OCI-LY7 (cell line): ENCODE measurements around the gene TECR. TPM values are rescaled to one million over a fixed set of nuclear protein-coding genes. Genes with fewer than 3 reads are reported as not detected.

ENCODE experiments used
- BruUV-seq: library from RNA; stranded (reverse); fragments of 400-500 nt; replicated peaks from 2 replicates; lab custom pipeline; 2021; lab: Mats Ljungman, UMichigan
- CTCF ChIA-PET: fragments of 300-600 bp; sonication (Branson Sonifier 250); formaldehyde crosslinking; loops from one replicate; lab custom pipeline; 2022; ENCODE audit warnings: antibody characterized with exemption; ENCODE audit not compliant: unreplicated experiment; lab: Charles Lee
- POLR2A ChIA-PET: fragments of 300-600 bp; sonication (Branson Sonifier 250); formaldehyde crosslinking; loops from one replicate; lab custom pipeline; 2022; ENCODE audit warnings: antibody characterized with exemption; lab: Charles Lee
- DNase-seq: peaks from one replicate; pipeline ENCODE4 v3.0.0-alpha.2; 2015; ENCODE audit warnings: low spot score
- H2AFZ ChIP-seq: fragments of 200-600 bp; sonication (generic), shearing (Covaris generic); 2 replicates; pipeline ENCODE4 v1.6.1; 2014; ENCODE audit warnings: mild to moderate bottlenecking, antibody characterized with exemption, low read length, moderate library complexity
- H3K27ac ChIP-seq: fragments of 200-600 bp; sonication (generic); 2 replicates; pipeline ENCODE4 v1.5.1; 2014; ENCODE audit warnings: mixed run types, low read depth, mild to moderate bottlenecking, moderate library complexity, low read length, inconsistent platforms; ENCODE audit not compliant: poor library complexity, severe bottlenecking
- H3K36me3 ChIP-seq: fragments of 200-600 bp; sonication (generic); 2 replicates; pipeline ENCODE4 v1.6.1; 2014; ENCODE audit warnings: mild to moderate bottlenecking, antibody characterized with exemption, low read length, moderate library complexity, mixed read lengths; ENCODE audit not compliant: insufficient read depth
- H3K4me1 ChIP-seq: fragments of 200-600 bp; sonication (generic); 2 replicates; pipeline ENCODE4 v1.5.1; 2014; ENCODE audit warnings: mild to moderate bottlenecking, low read length; ENCODE audit not compliant: insufficient read depth, poor library complexity, severe bottlenecking
- H3K4me2 ChIP-seq: fragments of 200-600 bp; sonication (generic); 2 replicates; pipeline ENCODE4 v1.6.1; 2014; ENCODE audit warnings: mild to moderate bottlenecking, low read length
- H3K4me3 ChIP-seq: fragments of 200-600 bp; sonication (generic); 2 replicates; pipeline ENCODE4 v1.5.1; 2014; ENCODE audit warnings: mild to moderate bottlenecking, low read depth, low read length; ENCODE audit not compliant: poor library complexity, severe bottlenecking
- H3K79me2 ChIP-seq: fragments of 200-600 bp; sonication (generic); 2 replicates; pipeline ENCODE4 v1.6.1; 2016; ENCODE audit warnings: low read depth, mild to moderate bottlenecking, low read length, moderate library complexity, mixed read lengths; ENCODE audit not compliant: insufficient read depth
- H3K9me2 ChIP-seq: fragments of 200-600 bp; sonication (generic); 2 replicates; pipeline ENCODE4 v1.6.1; 2016; ENCODE audit warnings: mild to moderate bottlenecking, low read length, mixed read lengths; ENCODE audit not compliant: insufficient read depth
- H3K9me3 ChIP-seq: fragments of 200-600 bp; sonication (generic); 2 replicates; pipeline ENCODE4 v1.6.1; 2014; ENCODE audit warnings: mild to moderate bottlenecking, mixed run types, low read length, mixed read lengths
- H4K20me1 ChIP-seq: fragments of 200-600 bp; sonication (generic); 2 replicates; pipeline ENCODE4 v1.6.1; 2014; ENCODE audit warnings: mild to moderate bottlenecking, antibody characterized with exemption, low read length, moderate library complexity, mixed read lengths; ENCODE audit not compliant: insufficient read depth
- EZH2phosphoT487 ChIP-seq: fragments of 200-600 bp; sonication (generic); IDR thresholded peaks from 2 replicates; pipeline ENCODE4 v1.6.1; 2018; ENCODE audit warnings: low read depth, borderline replicate concordance, mild to moderate bottlenecking, mixed run types, antibody characterized with exemption, low read length, moderate library complexity, mixed read lengths
- intact Hi-C: fragments of 100-400 bp; cut with micrococcal nuclease; formaldehyde crosslinking; loops from one replicate; pipeline ENCODE4 v1.10.0; 2022; ENCODE audit not compliant: unreplicated experiment
- total RNA-seq, 2 experiments: library from RNA; depleted of rRNA in 1 of 2; stranded (reverse); fragments of >200 nt in 1 of 2; shearing (Covaris generic) in 1 of 2; gene quantifications; 2 replicates each; pipeline ENCODE4 v1.2.3, GENCODE V29; 2014 to 2022
- TF ChIP-seq, protein P1 (sequence below): fragments of 200-600 bp; sonication (generic); conservative IDR thresholded peaks from 2 replicates; pipeline ENCODE4 v1.5.1; 2014; ENCODE audit warnings: mild to moderate bottlenecking, antibody characterized with exemption, low read length, moderate library complexity, mixed read lengths

The TECR gene
- total RNA-seq, 2 experiments from 2014 or later = 81.4 to 128 TPM

DNA sequence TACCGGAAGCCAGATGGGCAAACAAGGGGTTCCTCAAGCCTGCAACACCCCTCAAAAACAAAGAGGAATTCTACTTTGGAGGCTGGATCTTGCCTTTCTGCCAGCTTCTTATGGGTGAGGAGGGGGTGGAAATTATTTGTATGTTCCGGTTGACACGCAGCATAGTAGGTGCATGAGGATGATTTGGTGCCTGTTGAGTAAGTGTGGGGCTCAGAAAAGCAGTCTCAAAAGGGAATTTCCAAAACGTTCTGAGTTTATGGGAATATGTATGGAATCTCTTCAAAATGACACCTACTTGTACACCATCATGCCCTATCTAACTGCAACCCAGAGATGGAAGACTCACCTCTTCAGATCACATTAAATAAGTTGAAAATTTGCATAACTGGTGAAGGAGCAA is 3.0 kb upstream of the TECR start:
- H3K36me3 ChIP-seq = no peaks in the 10 kb centered on the region
- CTCF ChIA-PET = no interaction called here
- 0 out of 2 replicates have a peak, but pooled peaks cover 5% of the 10 kb centered on the region for H4K20me1 ChIP-seq
- intact Hi-C loops = no loop called here
- no peak overlapping the region for H3K27ac ChIP-seq
- no peak overlapping the region for H2AFZ ChIP-seq
- no peak for DNase-seq
- BruUV-seq = no TSS peak
- POLR2A ChIA-PET = interaction anchor here (0.6 kb wide), 1 partner anchor 103 kb away, joined by 8 read pairs; no protein-coding TSS in a partner anchor
- H3K4me1 ChIP-seq = peaks cover 53% of the 10 kb centered on the region
- H3K9me2 ChIP-seq = no peaks in the 10 kb centered on the region
- H3K4me2 ChIP-seq = no peak overlapping the region
- H3K9me3 ChIP-seq = no peaks in the 10 kb centered on the region
- H3K79me2 ChIP-seq = peaks cover 17% of the 10 kb centered on the region
- TF ChIP-seq, protein P1, sequence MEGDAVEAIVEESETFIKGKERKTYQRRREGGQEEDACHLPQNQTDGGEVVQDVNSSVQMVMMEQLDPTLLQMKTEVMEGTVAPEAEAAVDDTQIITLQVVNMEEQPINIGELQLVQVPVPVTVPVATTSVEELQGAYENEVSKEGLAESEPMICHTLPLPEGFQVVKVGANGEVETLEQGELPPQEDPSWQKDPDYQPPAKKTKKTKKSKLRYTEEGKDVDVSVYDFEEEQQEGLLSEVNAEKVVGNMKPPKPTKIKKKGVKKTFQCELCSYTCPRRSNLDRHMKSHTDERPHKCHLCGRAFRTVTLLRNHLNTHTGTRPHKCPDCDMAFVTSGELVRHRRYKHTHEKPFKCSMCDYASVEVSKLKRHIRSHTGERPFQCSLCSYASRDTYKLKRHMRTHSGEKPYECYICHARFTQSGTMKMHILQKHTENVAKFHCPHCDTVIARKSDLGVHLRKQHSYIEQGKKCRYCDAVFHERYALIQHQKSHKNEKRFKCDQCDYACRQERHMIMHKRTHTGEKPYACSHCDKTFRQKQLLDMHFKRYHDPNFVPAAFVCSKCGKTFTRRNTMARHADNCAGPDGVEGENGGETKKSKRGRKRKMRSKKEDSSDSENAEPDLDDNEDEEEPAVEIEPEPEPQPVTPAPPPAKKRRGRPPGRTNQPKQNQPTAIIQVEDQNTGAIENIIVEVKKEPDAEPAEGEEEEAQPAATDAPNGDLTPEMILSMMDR = no peak
- no peak for TF ChIP-seq EZH2phosphoT487
- no peak overlapping the region for H3K4me3 ChIP-seq

DNA sequence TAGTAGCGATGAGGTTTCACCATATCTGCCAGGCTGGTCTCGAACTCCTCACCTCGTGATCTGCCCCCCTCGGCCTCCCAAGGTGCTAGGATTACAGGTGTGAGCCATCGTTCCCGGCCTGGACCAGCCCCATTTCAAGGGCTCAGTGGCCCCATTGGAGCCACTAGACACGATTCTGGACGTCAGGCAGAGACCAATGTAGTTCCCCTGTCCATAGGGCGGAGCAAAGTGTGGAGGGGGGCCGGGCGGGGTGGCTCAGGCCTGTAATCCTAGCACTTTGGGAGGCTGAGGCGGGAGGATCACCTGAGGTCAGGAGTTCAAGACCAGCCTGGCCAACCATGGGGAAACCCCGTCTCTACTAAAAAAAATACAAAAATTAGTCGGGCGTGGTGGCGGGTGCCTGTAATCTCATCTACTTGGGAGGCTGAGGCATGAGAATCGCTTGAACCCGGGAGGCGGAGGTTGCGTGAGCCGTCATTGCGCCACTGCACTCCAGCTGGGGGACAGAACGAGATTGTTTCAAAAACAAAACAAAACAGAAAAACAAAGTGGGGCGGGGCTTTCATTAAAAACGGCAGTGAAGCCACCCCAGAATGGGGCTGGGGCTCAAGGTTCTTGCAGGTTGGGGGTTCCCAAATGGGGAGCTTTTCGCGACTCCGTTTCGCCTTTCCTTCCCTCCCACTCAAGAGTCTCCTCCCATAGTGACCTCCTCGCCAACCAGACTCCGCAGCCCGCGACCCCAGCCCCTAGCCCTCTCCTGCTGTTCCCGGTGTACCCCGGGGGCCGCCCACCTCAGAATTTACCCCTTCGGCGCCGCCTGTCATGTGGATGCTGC is 758 bp upstream of the TECR start:
- H3K9me2 ChIP-seq = no peaks in the 10 kb centered on the region
- intact Hi-C loops = loop anchor here (1.0 kb wide), 2 partner anchors 10 to 161 kb away; partner anchors contain the start of gene DNAJB1
- peak overlapping the region; percentile 77 for H2AFZ ChIP-seq
- peak overlapping the region; percentile 72 for H3K4me2 ChIP-seq
- BruUV-seq = no TSS peak
- H3K79me2 ChIP-seq = peaks cover 39% of the 10 kb centered on the region
- CTCF ChIA-PET = no interaction called here
- no peak overlapping the region for H3K27ac ChIP-seq
- H3K9me3 ChIP-seq = no peaks in the 10 kb centered on the region
- peaks cover 13% of the 10 kb centered on the region for H3K36me3 ChIP-seq
- 0 out of 2 replicates have a peak, but pooled peaks cover 5% of the 10 kb centered on the region for H4K20me1 ChIP-seq
- H3K4me3 ChIP-seq = peak overlapping the region; percentile 85
- TF ChIP-seq, protein P1 = no peak
- TF ChIP-seq EZH2phosphoT487 = no peak
- H3K4me1 ChIP-seq = peaks cover 42% of the 10 kb centered on the region
- POLR2A ChIA-PET = interaction anchor here (0.6 kb wide), 1 partner anchor 17 kb away, joined by 3 read pairs; no protein-coding TSS in a partner anchor
- DNase-seq = no peak

DNA sequence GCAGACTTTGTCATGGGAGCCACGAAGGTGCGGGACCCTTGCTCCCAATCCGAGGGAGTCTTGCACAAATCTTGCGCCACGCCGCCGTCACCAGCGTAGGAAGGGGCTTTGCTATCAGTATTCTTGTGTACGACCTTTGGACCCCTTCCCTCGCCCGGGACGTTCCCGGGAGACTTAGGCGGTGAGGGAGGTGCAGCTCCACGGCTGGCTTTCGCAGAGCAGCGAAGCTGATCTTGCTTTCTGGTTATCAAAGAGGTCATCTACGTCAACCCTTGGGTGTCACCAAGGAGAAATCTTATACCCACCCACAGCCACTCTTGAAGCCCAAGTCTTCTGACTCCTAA is 583 bp downstream of the TECR start:
- 0 out of 2 replicates have a peak, but pooled peaks cover 5% of the 10 kb centered on the region for H4K20me1 ChIP-seq
- H3K4me3 ChIP-seq = peak overlapping the region; percentile 85
- peak overlapping the region; percentile 54 for H3K27ac ChIP-seq
- H2AFZ ChIP-seq = peak overlapping the region; percentile 16; the same call in 1 of the 2 replicates
- POLR2A ChIA-PET = no interaction called here
- peak overlapping the region; percentile 80 for H3K4me2 ChIP-seq
- no TSS peak for BruUV-seq
- intact Hi-C loops = no loop called here
- peaks cover 19% of the 10 kb centered on the region for H3K36me3 ChIP-seq
- H3K79me2 ChIP-seq = peaks cover 43% of the 10 kb centered on the region
- peaks cover 38% of the 10 kb centered on the region for H3K4me1 ChIP-seq
- no peaks in the 10 kb centered on the region for H3K9me2 ChIP-seq
- DNase-seq = peak; percentile 32
- H3K9me3 ChIP-seq = no peaks in the 10 kb centered on the region
- CTCF ChIA-PET = no interaction called here
- TF ChIP-seq, protein P1 = no peak
- no peak for TF ChIP-seq EZH2phosphoT487
